ENCODE measurements around the gene TRIB2. TPM values are rescaled to one million over a fixed set of nuclear protein-coding genes. Genes with fewer than 3 reads are reported as not detected.

TRIB2 gene
- total RNA-seq, 1 donor from 2014 or later = 68.8 TPM

GRCh38 chr2:12771154-12771553 is 54.4 kb downstream of the TRIB2 start:
- Histone ChIP-seq H3K9me3 (ENCODE audit: low read depth) (no peaks in the 10 kb centered on the region), H3K36me3 (no peaks in the 10 kb centered on the region), H3K4me1 (peaks cover 15% of the 10 kb centered on the region), H3F3A (ENCODE audit: low read depth) (no peaks in the 10 kb centered on the region), H3K4me3 (no peak overlapping the region), H3K4me2 (no peak overlapping the region), H3K9ac (no peak overlapping the region), H3K27me3 (peaks cover 7% of the 10 kb centered on the region), H4K20me1 (ENCODE audit: low read depth) (no peaks in the 10 kb centered on the region), H2AFZ (replicated peaks) (no peak overlapping the region), H3K27ac (no peak overlapping the region), H3K79me2 (ENCODE audit: low read depth) (no peaks in the 10 kb centered on the region)
- Mint-ChIP-seq H3K27ac (no peak overlapping the region), H3K4me1 (peaks cover 28% of the 10 kb centered on the region), H3K4me3 (no peak overlapping the region), H3K27me3 (ENCODE audit: insufficient read depth, low read depth) (peaks cover 5% of the 10 kb centered on the region), H3K36me3 (no peaks in the 10 kb centered on the region), H3K9me3 (peaks cover 3% of the 10 kb centered on the region)
- no peak for DNase-seq (ENCODE audit: low spot score)
- TF ChIP-seq CTCF (IDR thresholded peaks at IDR 0.05) (no peak), EZH2 (IDR thresholded peaks at IDR 0.05) (no peak), EZH2phosphoT487 (IDR thresholded peaks at IDR 0.05) (no peak)

GRCh38 chr2:12773586-12774394 is 57.1 kb downstream of the TRIB2 start:
- H3K27ac ChIP-seq = no peak overlapping the region
- peaks cover 15% of the 10 kb centered on the region for H3K4me1 ChIP-seq
- H3K9me3 ChIP-seq (ENCODE audit: low read depth) = no peaks in the 10 kb centered on the region
- H3K79me2 ChIP-seq (ENCODE audit: low read depth) = no peaks in the 10 kb centered on the region
- no peak overlapping the region for H3K4me3 ChIP-seq
- no peaks in the 10 kb centered on the region for H3K36me3 ChIP-seq
- no peak overlapping the region for H3K9ac ChIP-seq
- H3K4me1 Mint-ChIP-seq = peaks cover 40% of the 10 kb centered on the region
- H2AFZ ChIP-seq (replicated peaks) = no peak overlapping the region
- peaks cover 7% of the 10 kb centered on the region for H3K27me3 ChIP-seq
- DNase-seq (ENCODE audit: low spot score) = peak; percentile 8
- no peaks in the 10 kb centered on the region for H3K36me3 Mint-ChIP-seq
- H3K4me2 ChIP-seq = no peak overlapping the region
- TF ChIP-seq EZH2 (IDR thresholded peaks at IDR 0.05) = no peak
- TF ChIP-seq CTCF (IDR thresholded peaks at IDR 0.05) = no peak
- no peak for TF ChIP-seq EZH2phosphoT487 (IDR thresholded peaks at IDR 0.05)
- H3K27me3 Mint-ChIP-seq (ENCODE audit: insufficient read depth, low read depth) = peaks cover 5% of the 10 kb centered on the region
- H3K4me3 Mint-ChIP-seq = peak overlapping the region; percentile 6
- H3F3A ChIP-seq (ENCODE audit: low read depth) = no peaks in the 10 kb centered on the region
- peaks cover 3% of the 10 kb centered on the region for H3K9me3 Mint-ChIP-seq
- H3K27ac Mint-ChIP-seq = peak overlapping the region; percentile 18
- H4K20me1 ChIP-seq (ENCODE audit: low read depth) = no peaks in the 10 kb centered on the region

GRCh38 chr2:12774395-12774727 is 57.6 kb downstream of the TRIB2 start:
- Mint-ChIP-seq H3K4me1 (peaks cover 45% of the 10 kb centered on the region), H3K36me3 (no peaks in the 10 kb centered on the region), H3K27me3 (ENCODE audit: insufficient read depth, low read depth) (peaks cover 5% of the 10 kb centered on the region), H3K27ac (no peak overlapping the region), H3K9me3 (peaks cover 3% of the 10 kb centered on the region), H3K4me3 (no peak overlapping the region)
- Histone ChIP-seq H3K9me3 (ENCODE audit: low read depth) (no peaks in the 10 kb centered on the region), H3K27ac (no peak overlapping the region), H3K4me2 (no peak overlapping the region), H3F3A (ENCODE audit: low read depth) (no peaks in the 10 kb centered on the region), H3K4me3 (no peak overlapping the region), H3K79me2 (ENCODE audit: low read depth) (no peaks in the 10 kb centered on the region), H3K9ac (no peak overlapping the region), H3K36me3 (no peaks in the 10 kb centered on the region), H3K27me3 (peaks cover 1% of the 10 kb centered on the region), H4K20me1 (ENCODE audit: low read depth) (no peaks in the 10 kb centered on the region), H2AFZ (replicated peaks) (no peak overlapping the region), H3K4me1 (peaks cover 15% of the 10 kb centered on the region)
- no peak for DNase-seq (ENCODE audit: low spot score)
- TF ChIP-seq CTCF (IDR thresholded peaks at IDR 0.05) (no peak), EZH2phosphoT487 (IDR thresholded peaks at IDR 0.05) (no peak), EZH2 (IDR thresholded peaks at IDR 0.05) (no peak)
